ENCODE results near the gene CPN1. TPM values are rescaled to one million over a fixed set of nuclear protein-coding genes. Genes with fewer than 3 reads are reported as not detected.

Gene CPN1
- total RNA-seq, 3 donors from 2014 or later (not counting 1 experiment from before 2014, with no cell fraction given) = not detected

DNA sequence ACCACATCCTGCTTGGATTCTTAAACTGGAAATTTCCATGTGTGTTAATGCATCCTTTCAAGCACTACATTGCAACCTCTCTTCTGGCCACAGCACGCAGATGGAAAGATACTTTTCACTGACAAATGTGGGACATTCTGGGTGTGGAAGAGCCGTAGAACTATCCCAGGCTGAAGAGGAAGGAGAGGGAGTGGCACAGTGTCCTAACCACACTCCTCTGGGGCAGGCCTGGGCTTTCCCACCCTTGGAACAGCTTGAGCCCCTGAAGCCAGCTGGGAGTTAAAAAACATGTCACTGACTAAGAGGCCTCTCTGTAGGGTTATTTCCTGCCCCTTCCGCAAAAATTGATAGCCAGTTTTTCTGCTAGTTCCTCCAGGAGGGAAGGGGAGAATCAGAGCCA lies 37.9 kb downstream of the CPN1 start:
- Histone ChIP-seq H3K9me3 (ENCODE audit: control insufficient read depth, insufficient read depth, low read length) (no peaks in the 10 kb centered on the region), H3K4me1 (ENCODE audit: control insufficient read depth, insufficient read depth, low read length) (no peaks in the 10 kb centered on the region), H3K4me3 (ENCODE audit: low read length) (no peak overlapping the region), H3K27me3 (ENCODE audit: control insufficient read depth, insufficient read depth, low read length) (no peaks in the 10 kb centered on the region), H3K27ac (ENCODE audit: low read length) (no peak overlapping the region), H3K36me3 (ENCODE audit: control insufficient read depth, insufficient read depth, low read length) (no peaks in the 10 kb centered on the region)
- ATAC-seq (no peak), DNase-seq (no peak)
- peaks cover 5 to 14% of the 10 kb centered on the region in 2 donors for H3K27me3 Mint-ChIP-seq (ENCODE audit: low read depth in 2 of 2)
- 57% methylated on average over 3 of the region's 3 CpGs for WGBS (ENCODE audit: insufficient coverage)
- H3K4me3 Mint-ChIP-seq = no peak overlapping the region
- H3K27ac Mint-ChIP-seq = no peak overlapping the region
- no peaks in the 10 kb centered on the region for H3K36me3 Mint-ChIP-seq
- intact Hi-C loops (cut with micrococcal nuclease) = no loop called here
- H3K9me3 Mint-ChIP-seq = no peaks in the 10 kb centered on the region
- TF ChIP-seq, protein P1, sequence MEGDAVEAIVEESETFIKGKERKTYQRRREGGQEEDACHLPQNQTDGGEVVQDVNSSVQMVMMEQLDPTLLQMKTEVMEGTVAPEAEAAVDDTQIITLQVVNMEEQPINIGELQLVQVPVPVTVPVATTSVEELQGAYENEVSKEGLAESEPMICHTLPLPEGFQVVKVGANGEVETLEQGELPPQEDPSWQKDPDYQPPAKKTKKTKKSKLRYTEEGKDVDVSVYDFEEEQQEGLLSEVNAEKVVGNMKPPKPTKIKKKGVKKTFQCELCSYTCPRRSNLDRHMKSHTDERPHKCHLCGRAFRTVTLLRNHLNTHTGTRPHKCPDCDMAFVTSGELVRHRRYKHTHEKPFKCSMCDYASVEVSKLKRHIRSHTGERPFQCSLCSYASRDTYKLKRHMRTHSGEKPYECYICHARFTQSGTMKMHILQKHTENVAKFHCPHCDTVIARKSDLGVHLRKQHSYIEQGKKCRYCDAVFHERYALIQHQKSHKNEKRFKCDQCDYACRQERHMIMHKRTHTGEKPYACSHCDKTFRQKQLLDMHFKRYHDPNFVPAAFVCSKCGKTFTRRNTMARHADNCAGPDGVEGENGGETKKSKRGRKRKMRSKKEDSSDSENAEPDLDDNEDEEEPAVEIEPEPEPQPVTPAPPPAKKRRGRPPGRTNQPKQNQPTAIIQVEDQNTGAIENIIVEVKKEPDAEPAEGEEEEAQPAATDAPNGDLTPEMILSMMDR (IDR thresholded peaks at IDR 0.05) = no peak
- no peaks in the 10 kb centered on the region for H3K4me1 Mint-ChIP-seq

DNA sequence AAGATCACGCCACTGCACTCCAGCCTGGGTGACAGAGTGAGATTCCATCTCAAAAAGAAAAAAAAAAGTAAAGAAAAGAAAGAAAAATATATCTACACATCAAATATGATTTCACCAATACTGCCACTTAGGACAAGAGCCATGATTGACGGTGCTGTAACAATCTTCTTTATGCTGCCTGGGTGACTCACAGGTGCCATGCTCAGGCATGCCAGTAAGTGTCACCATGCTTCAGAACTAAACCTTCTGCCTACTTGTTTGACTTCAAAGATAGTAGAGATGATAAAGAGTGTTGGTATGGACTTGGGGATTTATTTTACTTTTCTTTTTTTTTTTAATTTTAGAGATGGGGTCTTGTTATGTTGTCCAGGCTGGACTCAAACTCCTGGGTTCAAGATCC lies 38.3 kb downstream of the CPN1 start:
- H3K36me3 Mint-ChIP-seq = no peaks in the 10 kb centered on the region
- DNase-seq (no peak), ATAC-seq (no peak)
- no peak overlapping the region for H3K27ac Mint-ChIP-seq
- Histone ChIP-seq H3K27ac (ENCODE audit: low read length) (no peak overlapping the region), H3K4me3 (ENCODE audit: low read length) (no peak overlapping the region), H3K36me3 (ENCODE audit: control insufficient read depth, insufficient read depth, low read length) (no peaks in the 10 kb centered on the region), H3K9me3 (ENCODE audit: control insufficient read depth, insufficient read depth, low read length) (no peaks in the 10 kb centered on the region), H3K4me1 (ENCODE audit: control insufficient read depth, insufficient read depth, low read length) (no peaks in the 10 kb centered on the region), H3K27me3 (ENCODE audit: control insufficient read depth, insufficient read depth, low read length) (no peaks in the 10 kb centered on the region)
- 83% methylated on average over 1 of the region's 2 CpGs for WGBS (ENCODE audit: insufficient coverage)
- intact Hi-C loops (cut with micrococcal nuclease) = no loop called here
- no peaks in the 10 kb centered on the region for H3K9me3 Mint-ChIP-seq
- H3K4me3 Mint-ChIP-seq = no peak overlapping the region
- H3K4me1 Mint-ChIP-seq = no peaks in the 10 kb centered on the region
- H3K27me3 Mint-ChIP-seq (ENCODE audit: low read depth in 2 of 2) = peaks cover 5 to 14% of the 10 kb centered on the region in 2 donors
- TF ChIP-seq, protein P1 (IDR thresholded peaks at IDR 0.05) = no peak

DNA sequence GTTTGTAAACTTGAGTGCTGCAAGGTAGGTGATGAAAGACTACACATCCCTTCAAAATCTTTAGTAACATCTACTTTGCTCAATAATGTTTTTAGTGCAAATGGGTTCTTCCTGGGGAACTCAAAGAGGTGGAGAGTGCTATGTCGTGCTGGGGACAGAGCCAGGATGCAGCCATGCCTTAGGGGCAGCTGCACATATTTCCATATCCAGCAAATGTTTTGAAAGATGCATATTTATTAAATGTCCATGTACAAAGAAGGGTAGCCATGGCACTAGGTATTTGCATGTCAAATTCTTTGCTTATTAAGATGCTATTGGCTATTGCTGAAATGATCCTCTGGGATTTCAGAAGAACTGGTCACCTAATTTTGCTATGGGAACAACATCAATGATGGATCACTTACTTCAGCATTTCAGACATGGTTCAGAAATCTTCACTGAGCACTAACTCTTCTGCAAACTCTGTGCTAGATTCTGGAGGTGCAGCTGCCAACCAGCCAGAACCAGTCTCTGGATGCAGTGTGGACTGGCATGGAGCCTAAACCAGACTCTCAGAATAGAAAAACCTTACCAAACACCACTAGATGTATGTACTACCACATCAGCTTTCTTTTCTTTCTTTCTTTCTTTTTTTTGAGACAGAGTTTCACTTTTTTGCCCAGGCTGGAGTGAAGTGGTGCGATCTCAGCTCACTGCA lies 40.2 kb downstream of the CPN1 start:
- no peak for DNase-seq
- TF ChIP-seq, protein P1 (IDR thresholded peaks at IDR 0.05) = no peak
- H3K27ac Mint-ChIP-seq = no peak overlapping the region
- H3K36me3 Mint-ChIP-seq = no peaks in the 10 kb centered on the region
- ATAC-seq = no peak
- Histone ChIP-seq H3K27ac (ENCODE audit: low read length) (no peak overlapping the region), H3K4me1 (ENCODE audit: control insufficient read depth, insufficient read depth, low read length) (no peaks in the 10 kb centered on the region), H3K36me3 (ENCODE audit: control insufficient read depth, insufficient read depth, low read length) (no peaks in the 10 kb centered on the region), H3K4me3 (ENCODE audit: low read length) (no peak overlapping the region), H3K9me3 (ENCODE audit: control insufficient read depth, insufficient read depth, low read length) (no peaks in the 10 kb centered on the region), H3K27me3 (ENCODE audit: control insufficient read depth, insufficient read depth, low read length) (no peaks in the 10 kb centered on the region)
- H3K27me3 Mint-ChIP-seq (ENCODE audit: low read depth in 2 of 2) = peaks cover 5 to 11% of the 10 kb centered on the region in 2 donors
- intact Hi-C loops (cut with micrococcal nuclease) = no loop called here
- H3K9me3 Mint-ChIP-seq = no peaks in the 10 kb centered on the region
- no peaks in the 10 kb centered on the region for H3K4me1 Mint-ChIP-seq
- WGBS (ENCODE audit: insufficient coverage) = 89% methylated on average over 2 of the region's 2 CpGs
- no peak overlapping the region for H3K4me3 Mint-ChIP-seq

DNA sequence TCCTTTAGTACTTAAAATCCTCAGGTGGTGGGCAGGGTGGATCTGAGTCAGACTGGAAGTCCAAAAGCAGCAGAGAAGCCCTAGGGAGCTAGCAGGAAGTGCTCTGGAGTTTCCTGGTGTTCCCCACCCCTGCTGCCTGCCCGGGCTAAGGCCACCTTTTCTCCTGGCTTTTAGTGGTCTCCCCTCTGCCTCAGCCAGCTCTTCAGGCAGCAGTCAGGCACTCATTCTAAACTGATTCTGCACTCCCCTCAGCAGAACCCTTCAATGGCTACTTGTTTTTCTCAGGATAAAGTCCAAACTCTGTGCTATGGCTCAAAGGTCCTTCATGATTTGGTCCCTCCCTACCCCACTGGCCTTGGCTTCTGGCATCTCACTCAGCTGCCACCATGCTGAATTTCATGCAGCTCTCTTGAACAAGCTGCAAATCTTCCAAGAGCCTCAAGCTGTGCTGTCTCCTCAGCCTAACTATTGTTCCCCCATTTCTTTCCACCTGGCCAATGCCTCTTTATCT lies 43.1 kb downstream of the CPN1 start:
- no peak for DNase-seq
- H3K4me3 ChIP-seq (ENCODE audit: low read length) = no peak overlapping the region
- no peak overlapping the region for H3K4me3 Mint-ChIP-seq
- no peaks in the 10 kb centered on the region for H3K9me3 ChIP-seq (ENCODE audit: control insufficient read depth, insufficient read depth, low read length)
- WGBS (ENCODE audit: insufficient coverage) = 50% methylated on average over 1 of the region's 1 CpG
- no peaks in the 10 kb centered on the region for H3K4me1 ChIP-seq (ENCODE audit: control insufficient read depth, insufficient read depth, low read length)
- TF ChIP-seq, protein P1 (IDR thresholded peaks at IDR 0.05) = no peak
- H3K9me3 Mint-ChIP-seq = no peaks in the 10 kb centered on the region
- no peaks in the 10 kb centered on the region for H3K27me3 ChIP-seq (ENCODE audit: control insufficient read depth, insufficient read depth, low read length)
- no peak for ATAC-seq
- peaks cover 5 to 10% of the 10 kb centered on the region in 2 donors for H3K27me3 Mint-ChIP-seq (ENCODE audit: low read depth in 2 of 2)
- no peaks in the 10 kb centered on the region for H3K4me1 Mint-ChIP-seq
- intact Hi-C loops (cut with micrococcal nuclease) = no loop called here
- H3K27ac Mint-ChIP-seq = no peak overlapping the region
- no peaks in the 10 kb centered on the region for H3K36me3 ChIP-seq (ENCODE audit: control insufficient read depth, insufficient read depth, low read length)
- H3K27ac ChIP-seq (ENCODE audit: low read length) = no peak overlapping the region
- H3K36me3 Mint-ChIP-seq = no peaks in the 10 kb centered on the region
